Neural cell (in vitro differentiated cells): ENCODE data around the gene PRMT2. TPM values are rescaled to one million over a fixed set of nuclear protein-coding genes. Genes with fewer than 3 reads are reported as not detected.

Source experiments
- H2AFZ ChIP-seq: fragments of 200-600, 300-800 bp; sonication (generic), shearing (Covaris generic); 2 replicates; pipeline ENCODE4 v1.6.0; 2014; ENCODE audit warnings: low read depth, mild to moderate bottlenecking, antibody characterized with exemption, low read length, moderate library complexity
- H3F3A ChIP-seq: fragments of 200-600 bp; shearing (Covaris generic); 2 replicates; pipeline ENCODE4 v1.6.1; 2016; ENCODE audit warnings: mild to moderate bottlenecking, moderate library complexity, mixed read lengths, antibody characterized with exemption, low read length; ENCODE audit not compliant: insufficient read depth, poor library complexity, severe bottlenecking
- H3K27ac ChIP-seq: fragments of 200-600, 300-800 bp; sonication (generic), shearing (Covaris generic); 2 replicates; pipeline ENCODE4 v1.5.1; 2014; ENCODE audit warnings: mild to moderate bottlenecking, low read length, moderate library complexity
- H3K27me3 ChIP-seq: fragments of 300-800, 200-600 bp; sonication (generic), shearing (Covaris generic); 2 replicates; pipeline ENCODE4 v1.6.0; 2014; ENCODE audit warnings: mild to moderate bottlenecking, low read depth, low read length, moderate library complexity; ENCODE audit not compliant: insufficient read depth
- H3K36me3 ChIP-seq: fragments of 300-800, 200-600 bp; sonication (generic), shearing (Covaris generic); 2 replicates; pipeline ENCODE4 v1.5.1; 2014; ENCODE audit warnings: mild to moderate bottlenecking, antibody characterized with exemption, low read length, moderate library complexity; ENCODE audit not compliant: insufficient read depth
- H3K4me2 ChIP-seq: fragments of 300-800, 200-600 bp; sonication (generic), shearing (Covaris generic); 2 replicates; pipeline ENCODE4 v1.6.0; 2014; ENCODE audit warnings: mild to moderate bottlenecking, low read length
- H3K4me3 ChIP-seq: fragments of 300-800, 200-600 bp; sonication (generic), shearing (Covaris generic); 2 replicates; pipeline ENCODE4 v1.5.1; 2014; ENCODE audit warnings: mild to moderate bottlenecking, low read length, moderate library complexity
- H3K79me2 ChIP-seq: fragments of 200-600 bp; shearing (Covaris generic); replicated peaks from 2 replicates; pipeline ENCODE4 v1.6.0; 2014; ENCODE audit warnings: mild to moderate bottlenecking, low read length, moderate library complexity; ENCODE audit not compliant: insufficient read depth
- H3K9ac ChIP-seq: fragments of 300-800, 200-600 bp; sonication (generic), shearing (Covaris generic); 2 replicates; pipeline ENCODE4 v1.6.1; 2016; ENCODE audit warnings: mild to moderate bottlenecking, low read length, mixed read lengths
- H3K9me2 ChIP-seq: fragments of 200-600 bp; shearing (Covaris generic); 2 replicates; pipeline ENCODE4 v1.6.1; 2016; ENCODE audit warnings: mild to moderate bottlenecking, low read length, mixed read lengths; ENCODE audit not compliant: insufficient read depth
- H3K9me3 ChIP-seq: fragments of 200-600, 300-800 bp; sonication (generic), shearing (Covaris generic); 2 replicates; pipeline ENCODE4 v1.6.1; 2016; ENCODE audit warnings: mild to moderate bottlenecking, mixed run types, low read length, moderate library complexity, mixed read lengths
- H4K20me1 ChIP-seq: fragments of 200-600 bp; shearing (Covaris generic); 2 replicates; pipeline ENCODE4 v1.6.1; 2016; ENCODE audit warnings: mild to moderate bottlenecking, mixed run types; ENCODE audit not compliant: insufficient read depth
- CTCF ChIP-seq: fragments of 450-650 bp; IDR thresholded peaks from 2 replicates; pipeline ENCODE4 v1.5.1; 2014; ENCODE audit warnings: antibody characterized with exemption, mild to moderate bottlenecking, moderate library complexity; ENCODE audit not compliant: poor library complexity, severe bottlenecking
- EP300 ChIP-seq: fragments of 450-650 bp; conservative IDR thresholded peaks from 2 replicates; pipeline ENCODE4 v1.6.1; 2014; ENCODE audit warnings: antibody characterized with exemption, mild to moderate bottlenecking, moderate library complexity; ENCODE audit not compliant: poor library complexity, severe bottlenecking
- EZH2 ChIP-seq: fragments of 200-600, 300-800 bp; shearing (Covaris generic), sonication (generic); IDR thresholded peaks from 2 replicates; pipeline ENCODE4 v1.6.1; 2014; ENCODE audit warnings: antibody characterized with exemption, low read length, borderline replicate concordance, mild to moderate bottlenecking; ENCODE audit not compliant: insufficient read depth, poor library complexity, severe bottlenecking
- MXI1 ChIP-seq: fragments of 450-650 bp; conservative IDR thresholded peaks from 2 replicates; pipeline ENCODE4 v1.6.1; 2014; ENCODE audit warnings: antibody characterized with exemption, mild to moderate bottlenecking; ENCODE audit not compliant: poor library complexity, severe bottlenecking
- POLR2AphosphoS5 ChIP-seq: IDR thresholded peaks from 2 replicates; pipeline ENCODE4 v1.6.1; 2012
- RAD21 ChIP-seq: fragments of 450-650 bp; conservative IDR thresholded peaks from 2 replicates; pipeline ENCODE4 v1.6.1; 2014; ENCODE audit warnings: antibody characterized with exemption, mild to moderate bottlenecking, moderate library complexity
- REST ChIP-seq: IDR thresholded peaks from 2 replicates; pipeline ENCODE4 v1.6.1; 2012; ENCODE audit warnings: borderline replicate concordance
- SMC3 ChIP-seq: fragments of 450-650 bp; conservative IDR thresholded peaks from 2 replicates; pipeline ENCODE4 v1.6.1; 2014; ENCODE audit warnings: antibody characterized with exemption, mild to moderate bottlenecking, moderate library complexity; ENCODE audit not compliant: poor library complexity
- TAF1 ChIP-seq: IDR thresholded peaks from 2 replicates; pipeline ENCODE4 v1.6.1; 2012; ENCODE audit warnings: low read depth
- polyA plus RNA-seq: library from polyadenylated mRNA; depleted of rRNA; stranded (reverse); fragments of >200 nt; gene quantifications from 2 replicates; pipeline ENCODE4 v1.2.3, GENCODE V29; 2014

The PRMT2 gene
- polyA plus RNA-seq, 1 donor from 2014 or later: 313 TPM

- Histone ChIP-seq H3K27ac (peak overlapping the region; percentile 90), H4K20me1 (peaks cover 2% of the 10 kb centered on the region), H3K9me3 (no peaks in the 10 kb centered on the region), H3F3A (peaks cover 4% of the 10 kb centered on the region), H3K4me2 (peak overlapping the region; percentile 72), H2AFZ (peak overlapping the region; percentile 69), H3K27me3 (no peaks in the 10 kb centered on the region), H3K4me3 (peak overlapping the region; percentile 80), H3K36me3 (peaks cover 5% of the 10 kb centered on the region), H3K79me2 (peaks cover 44% of the 10 kb centered on the region), H3K9me2 (no peaks in the 10 kb centered on the region), H3K9ac (peak overlapping the region; percentile 90)
- TF ChIP-seq REST (no peak), SMC3 (no peak), RAD21 (peak; percentile 36), CTCF (peak; percentile 68), EP300 (peak; percentile 10)
Measured at GRCh38 chr21:46634966-46635323, 529 bp upstream of the PRMT2 start.

GRCh38 chr21:46636181-46636512 is 673 bp downstream of the PRMT2 start:
- TF ChIP-seq RAD21 (no peak), EP300 (no peak)
- peaks cover 54% of the 10 kb centered on the region for H3K79me2 ChIP-seq

GRCh38 chr21:46636550-46637285 is 1.2 kb downstream of the PRMT2 start:
- H3K4me2 ChIP-seq: peak overlapping the region; percentile 85
- H3K9me2 ChIP-seq: no peaks in the 10 kb centered on the region
- peak overlapping the region; percentile 90 for H3K27ac ChIP-seq
- no peaks in the 10 kb centered on the region for H3K9me3 ChIP-seq
- H3K36me3 ChIP-seq: peaks cover 5% of the 10 kb centered on the region
- H4K20me1 ChIP-seq: peaks cover 2% of the 10 kb centered on the region
- H3F3A ChIP-seq: peaks cover 4% of the 10 kb centered on the region
- no peak for TF ChIP-seq POLR2AphosphoS5
- no peak for TF ChIP-seq RAD21
- no peak for TF ChIP-seq TAF1
- no peak for TF ChIP-seq REST
- no peak for TF ChIP-seq EZH2
- TF ChIP-seq EP300: no peak
- no peak for TF ChIP-seq CTCF
- no peak for TF ChIP-seq SMC3
- TF ChIP-seq MXI1: no peak
- H2AFZ ChIP-seq: no peak overlapping the region
- H3K27me3 ChIP-seq: no peaks in the 10 kb centered on the region
- peak overlapping the region; percentile 90 for H3K9ac ChIP-seq
- H3K79me2 ChIP-seq: peaks cover 54% of the 10 kb centered on the region
- peak overlapping the region; percentile 80 for H3K4me3 ChIP-seq

More at GRCh38 chr21:46636181-46636512, 673 bp downstream of the PRMT2 start:
- peak overlapping the region; percentile 80 for H3K4me3 ChIP-seq
- H3K36me3 ChIP-seq: peaks cover 5% of the 10 kb centered on the region
- peaks cover 4% of the 10 kb centered on the region for H3F3A ChIP-seq
- H3K27ac ChIP-seq: peak overlapping the region; percentile 90
- peak overlapping the region; percentile 74 for H2AFZ ChIP-seq
- no peaks in the 10 kb centered on the region for H3K9me2 ChIP-seq
- H3K9me3 ChIP-seq: no peaks in the 10 kb centered on the region
- peak overlapping the region; percentile 85 for H3K4me2 ChIP-seq
- H3K27me3 ChIP-seq: no peaks in the 10 kb centered on the region
- peak overlapping the region; percentile 90 for H3K9ac ChIP-seq
- peaks cover 2% of the 10 kb centered on the region for H4K20me1 ChIP-seq
